Measurements from ENCODE around the gene AP2A1.

- TF ChIP-seq POLR2AphosphoS5 (IDR thresholded peaks at IDR 0.05) (no peak), CTCF (IDR thresholded peaks at IDR 0.05) (no peak), POLR2A (IDR thresholded peaks at IDR 0.05) (no peak), EP300 (IDR thresholded peaks at IDR 0.05) (no peak)
Observed at GRCh38 chr19:49749771-49750170, 17.0 kb upstream of the AP2A1 start.

Measured in gastroesophageal sphincter (tissue), 3 donors.